ENCODE results near the gene MEAK7.

Gene MEAK7

GRCh38 chr16:84487358-84487757 is 17.1 kb downstream of the MEAK7 start:
- TF ChIP-seq, protein P1, sequence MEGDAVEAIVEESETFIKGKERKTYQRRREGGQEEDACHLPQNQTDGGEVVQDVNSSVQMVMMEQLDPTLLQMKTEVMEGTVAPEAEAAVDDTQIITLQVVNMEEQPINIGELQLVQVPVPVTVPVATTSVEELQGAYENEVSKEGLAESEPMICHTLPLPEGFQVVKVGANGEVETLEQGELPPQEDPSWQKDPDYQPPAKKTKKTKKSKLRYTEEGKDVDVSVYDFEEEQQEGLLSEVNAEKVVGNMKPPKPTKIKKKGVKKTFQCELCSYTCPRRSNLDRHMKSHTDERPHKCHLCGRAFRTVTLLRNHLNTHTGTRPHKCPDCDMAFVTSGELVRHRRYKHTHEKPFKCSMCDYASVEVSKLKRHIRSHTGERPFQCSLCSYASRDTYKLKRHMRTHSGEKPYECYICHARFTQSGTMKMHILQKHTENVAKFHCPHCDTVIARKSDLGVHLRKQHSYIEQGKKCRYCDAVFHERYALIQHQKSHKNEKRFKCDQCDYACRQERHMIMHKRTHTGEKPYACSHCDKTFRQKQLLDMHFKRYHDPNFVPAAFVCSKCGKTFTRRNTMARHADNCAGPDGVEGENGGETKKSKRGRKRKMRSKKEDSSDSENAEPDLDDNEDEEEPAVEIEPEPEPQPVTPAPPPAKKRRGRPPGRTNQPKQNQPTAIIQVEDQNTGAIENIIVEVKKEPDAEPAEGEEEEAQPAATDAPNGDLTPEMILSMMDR (IDR thresholded peaks at IDR 0.05; ENCODE audit: insufficient read depth, low read depth, low read length, missing control alignments): no peak
- H3K4me3 ChIP-seq (ENCODE audit: low read length): no peak overlapping the region
- no peak for DNase-seq (ENCODE audit: low read depth)

DNA sequence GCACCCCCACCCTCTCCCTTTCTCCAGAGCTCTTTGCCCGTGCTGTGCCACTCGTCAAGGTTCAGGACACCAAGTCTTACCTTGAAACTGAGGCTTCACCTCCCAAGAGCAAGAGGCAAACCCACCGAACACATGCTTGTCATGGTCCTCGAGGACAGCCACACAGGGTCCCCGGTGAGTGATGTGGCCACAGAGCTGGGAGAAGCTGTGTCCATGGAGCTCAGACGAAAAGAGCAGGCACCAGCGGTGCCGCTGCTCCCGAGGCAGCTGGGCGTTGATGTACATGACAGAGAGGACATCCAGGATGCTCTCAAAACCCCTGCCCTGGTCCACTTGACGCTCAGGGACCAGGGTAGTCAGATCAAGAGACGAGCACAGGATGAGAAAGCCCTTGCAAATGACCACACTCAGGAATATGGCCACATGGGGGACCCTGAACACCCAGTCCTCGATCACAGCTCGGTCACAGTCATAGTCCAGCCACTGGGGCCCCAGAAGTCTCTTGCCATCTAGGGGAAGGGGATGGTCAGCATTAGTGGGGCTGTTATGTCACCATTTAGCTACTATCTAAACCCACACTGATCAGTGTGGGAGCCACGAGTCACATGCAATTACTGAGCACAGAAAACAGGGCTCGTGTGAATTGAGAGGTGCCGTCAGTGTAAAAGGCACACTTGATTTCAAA is 17.8 kb downstream of the MEAK7 start:
- TF ChIP-seq, protein P1 (IDR thresholded peaks at IDR 0.05; ENCODE audit: insufficient read depth, low read depth, low read length, missing control alignments): no peak
- H3K4me3 ChIP-seq (ENCODE audit: low read length): no peak overlapping the region
- DNase-seq (ENCODE audit: low read depth): no peak

DNA sequence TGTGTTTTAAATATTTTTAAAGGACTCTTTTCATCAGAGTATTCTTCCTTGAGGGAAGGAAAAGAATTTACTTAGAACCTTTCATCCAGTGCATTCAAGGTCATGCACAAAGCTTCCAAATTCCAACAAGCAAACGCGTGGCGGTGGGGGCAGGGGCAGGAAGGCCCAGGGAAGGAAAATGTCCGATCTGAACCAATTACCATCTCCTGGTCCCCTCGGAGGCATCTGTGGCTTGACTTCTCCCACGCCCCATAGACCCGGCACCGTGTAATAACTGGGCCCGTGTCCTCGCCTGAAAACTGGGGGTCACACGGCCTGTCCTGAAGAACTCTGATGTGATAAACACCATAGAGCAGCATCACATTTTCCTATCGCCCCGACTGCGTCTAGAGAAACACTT is 18.3 kb downstream of the MEAK7 start:
- DNase-seq (ENCODE audit: low read depth): no peak
- no peak overlapping the region for H3K4me3 ChIP-seq (ENCODE audit: low read length)
- TF ChIP-seq, protein P1 (IDR thresholded peaks at IDR 0.05; ENCODE audit: insufficient read depth, low read depth, low read length, missing control alignments): no peak

DNA sequence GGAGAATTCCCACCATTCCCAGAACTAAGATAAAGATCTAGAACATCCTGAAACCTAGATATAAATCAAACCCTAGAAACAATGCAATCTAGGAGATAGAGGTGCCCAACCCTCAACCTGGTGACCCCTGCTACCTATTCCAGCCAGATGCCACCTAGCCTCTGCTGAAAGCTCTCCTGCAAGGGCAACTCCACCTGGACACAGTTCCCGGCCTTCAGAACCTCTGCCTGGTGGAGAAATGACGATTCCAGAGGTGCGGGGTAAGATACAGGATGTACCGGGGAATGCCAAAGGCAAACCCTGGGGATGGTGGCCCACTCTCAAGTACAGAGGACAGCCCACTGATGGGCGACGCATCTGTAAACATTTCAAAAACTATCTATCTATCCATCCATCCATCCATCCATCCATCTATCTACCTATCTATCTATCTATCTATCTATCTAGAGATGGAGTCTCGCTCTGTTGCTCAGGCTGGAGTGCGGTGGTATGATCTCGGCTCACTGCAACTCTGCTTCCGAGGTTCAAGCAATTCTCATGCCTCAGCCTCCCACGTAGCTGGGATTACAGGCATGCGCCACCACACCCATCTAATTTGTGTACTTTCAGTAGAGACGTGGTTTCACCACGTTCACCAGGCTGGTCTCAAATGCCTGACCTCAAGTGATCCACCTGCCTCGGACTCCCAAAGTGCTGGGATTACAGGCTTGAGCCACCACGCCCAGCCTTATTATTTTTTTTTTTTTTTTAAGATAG is 19.0 kb downstream of the MEAK7 start:
- no peak overlapping the region for H3K4me3 ChIP-seq (ENCODE audit: low read length)
- TF ChIP-seq, protein P1 (IDR thresholded peaks at IDR 0.05; ENCODE audit: insufficient read depth, low read depth, low read length, missing control alignments): no peak
- no peak for DNase-seq (ENCODE audit: low read depth)

DNA sequence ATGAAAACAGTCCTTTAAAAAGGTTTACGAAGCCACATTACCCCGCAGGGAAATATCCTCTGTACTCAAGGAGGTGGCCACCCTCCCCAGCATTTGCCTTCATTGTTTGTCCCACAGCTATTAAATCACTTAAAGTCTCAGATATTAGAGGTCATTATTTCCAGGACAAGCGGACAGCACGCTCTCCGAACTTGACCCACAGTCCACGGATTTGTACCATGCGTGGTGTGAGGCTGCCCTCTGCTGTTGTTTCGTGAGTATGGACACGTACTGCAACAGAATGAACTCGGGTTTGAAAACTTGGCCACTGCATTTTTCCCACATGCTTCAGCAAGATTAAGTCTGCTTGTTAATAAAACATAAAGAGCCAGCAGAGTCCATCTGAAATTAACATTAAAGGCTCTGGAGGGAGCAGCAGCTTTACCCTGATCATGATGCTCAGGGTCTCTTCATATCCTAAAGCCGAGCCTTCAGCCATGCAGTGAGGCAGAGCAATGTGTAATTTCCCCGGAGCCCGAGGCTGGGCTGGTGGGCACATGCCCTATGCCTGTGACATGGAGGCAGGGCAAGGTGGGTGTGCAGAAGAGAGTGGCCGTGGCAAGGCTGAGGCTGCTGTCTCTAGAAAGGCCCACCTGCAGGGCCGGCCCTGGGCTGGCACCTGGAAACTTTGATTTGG is 19.7 kb downstream of the MEAK7 start:
- peak; percentile 44 for DNase-seq (ENCODE audit: low read depth)
- H3K4me3 ChIP-seq (ENCODE audit: low read length): no peak overlapping the region

DNA sequence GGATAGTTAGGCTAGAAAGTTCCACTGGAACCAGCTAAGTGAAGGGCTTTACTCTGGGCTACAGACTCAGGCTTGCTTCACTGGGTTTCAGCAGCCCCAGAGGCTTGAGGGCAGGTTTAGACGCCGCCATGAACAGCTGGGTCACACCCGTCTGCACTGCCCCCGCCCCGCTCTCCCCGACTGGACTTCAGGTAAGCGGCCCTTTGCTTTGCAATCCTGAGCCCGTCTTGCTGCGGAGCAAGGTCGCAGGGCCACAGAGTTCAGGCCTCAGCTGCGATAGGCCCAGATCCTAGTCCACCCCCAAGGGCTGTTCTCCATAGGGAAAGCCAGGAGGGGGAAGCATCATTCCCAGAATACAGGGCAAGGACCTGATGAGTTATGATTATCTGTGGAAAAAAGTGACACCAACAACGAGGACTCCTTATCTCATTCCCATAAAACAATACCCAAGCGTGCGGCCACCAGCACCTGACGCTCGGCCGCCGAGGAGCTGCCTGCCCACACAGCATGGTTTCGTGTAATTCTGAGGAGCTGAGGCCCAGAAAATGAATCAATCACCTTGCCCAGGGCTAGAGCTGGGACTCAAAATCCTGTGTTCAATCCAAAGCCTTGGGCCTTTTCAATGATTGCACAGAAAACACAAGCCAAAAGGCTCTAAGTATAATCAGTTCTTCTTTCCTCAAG is 20.4 kb downstream of the MEAK7 start:
- DNase-seq (ENCODE audit: low read depth): no peak
- H3K4me3 ChIP-seq (ENCODE audit: low read length): no peak overlapping the region

More for the DNA sequence above, 19.7 kb downstream of the MEAK7 start:
- TF ChIP-seq, protein P1 (IDR thresholded peaks at IDR 0.05; ENCODE audit: insufficient read depth, low read depth, low read length, missing control alignments): peak; percentile 74

More for the DNA sequence above, 20.4 kb downstream of the MEAK7 start:
- TF ChIP-seq, protein P1 (IDR thresholded peaks at IDR 0.05; ENCODE audit: insufficient read depth, low read depth, low read length, missing control alignments): no peak
